MM.1S (cell line): ENCODE measurements around the gene CNNM1.

Source experiments
- DNase-seq: peaks from one replicate; pipeline ENCODE4 v3.0.0-alpha.2; 2015
- H2AFZ ChIP-seq: fragments of 300-600 bp; sonication (generic); 2 replicates; pipeline ENCODE4 v1.6.0; 2016; ENCODE audit warnings: antibody characterized with exemption, low read length
- H3F3A ChIP-seq: fragments of 300-600 bp; sonication (generic); 2 replicates; pipeline ENCODE4 v1.6.1; 2016; ENCODE audit warnings: mild to moderate bottlenecking, antibody characterized with exemption, low read length, moderate library complexity, mixed read lengths; ENCODE audit not compliant: insufficient read depth
- H3K27ac ChIP-seq: fragments of 300-600 bp; sonication (generic); 2 replicates; pipeline ENCODE4 v1.5.1; 2016; ENCODE audit warnings: mild to moderate bottlenecking, low read length
- H3K27me3 ChIP-seq: fragments of 300-600 bp; sonication (generic); replicated peaks from 2 replicates; pipeline ENCODE4 v1.6.0; 2016; ENCODE audit warnings: low read length; ENCODE audit not compliant: insufficient read depth
- H3K36me3 ChIP-seq: fragments of 300-600 bp; sonication (generic); replicated peaks from 2 replicates; pipeline ENCODE4 v1.6.1; 2016; ENCODE audit warnings: mild to moderate bottlenecking, low read length, mixed read lengths; ENCODE audit not compliant: insufficient read depth
- H3K4me1 ChIP-seq: fragments of 300-600 bp; sonication (generic); 2 replicates; pipeline ENCODE4 v1.6.1; 2016; ENCODE audit warnings: low read length, mixed read lengths
- H3K4me2 ChIP-seq: fragments of 300-600 bp; sonication (generic); 2 replicates; pipeline ENCODE4 v1.6.0; 2016; ENCODE audit warnings: low read depth, low read length
- H3K4me3 ChIP-seq: fragments of 300-600 bp; sonication (generic); 2 replicates; pipeline ENCODE4 v1.5.1; 2016; ENCODE audit warnings: low read length, mixed read lengths
- H3K79me2 ChIP-seq: fragments of 300-600 bp; sonication (generic); 2 replicates; pipeline ENCODE4 v1.6.1; 2016; ENCODE audit warnings: mixed run types, low read length, mixed read lengths
- H3K9ac ChIP-seq: fragments of 300-600 bp; sonication (generic); 2 replicates; pipeline ENCODE4 v1.6.1; 2016; ENCODE audit warnings: low read length, mixed read lengths
- H3K9me2 ChIP-seq: fragments of 300-600 bp; sonication (generic); replicated peaks from 2 replicates; pipeline ENCODE4 v1.6.1; 2016; ENCODE audit warnings: mild to moderate bottlenecking, low read length, mixed read lengths; ENCODE audit not compliant: insufficient read depth
- H3K9me3 ChIP-seq: fragments of 300-600 bp; sonication (generic); replicated peaks from 2 replicates; pipeline ENCODE4 v1.6.1; 2016; ENCODE audit warnings: mild to moderate bottlenecking, low read length, mixed read lengths; ENCODE audit not compliant: insufficient read depth
- H4K20me1 ChIP-seq: fragments of 300-600 bp; sonication (generic); 2 replicates; pipeline ENCODE4 v1.6.1; 2016; ENCODE audit warnings: mild to moderate bottlenecking, low read length, moderate library complexity, mixed read lengths; ENCODE audit not compliant: insufficient read depth
- CTCF ChIP-seq: fragments of 300-600 bp; sonication (generic); IDR thresholded peaks from 2 replicates; pipeline ENCODE4 v1.5.1; 2016; ENCODE audit warnings: antibody characterized with exemption, low read length, mixed read lengths
- EZH2 ChIP-seq: fragments of 300-600 bp; sonication (generic); optimal IDR thresholded peaks from 2 replicates; pipeline ENCODE3; 2017; ENCODE audit warnings: low read depth, mild to moderate bottlenecking, antibody characterized with exemption, low read length, mixed read lengths
- EZH2phosphoT487 ChIP-seq: fragments of 300-600 bp; sonication (generic); IDR thresholded peaks from 2 replicates; pipeline ENCODE4 v1.6.1; 2018; ENCODE audit warnings: antibody characterized with exemption, low read length

The CNNM1 gene

GRCh38 chr10:99318475-99318874 is 10.7 kb upstream of the CNNM1 start:
- H3K27me3 ChIP-seq, result no peaks in the 10 kb centered on the region
- no peaks in the 10 kb centered on the region for H3F3A ChIP-seq
- TF ChIP-seq CTCF (no peak), EZH2phosphoT487 (no peak), EZH2 (no peak)
- H3K36me3 ChIP-seq, result no peaks in the 10 kb centered on the region
- H3K9me2 ChIP-seq, result no peaks in the 10 kb centered on the region
- no peak overlapping the region for H2AFZ ChIP-seq
- no peaks in the 10 kb centered on the region for H4K20me1 ChIP-seq
- no peak overlapping the region for H3K27ac ChIP-seq
- no peak overlapping the region for H3K9ac ChIP-seq
- H3K79me2 ChIP-seq, result no peaks in the 10 kb centered on the region
- H3K4me2 ChIP-seq, result no peak overlapping the region
- H3K4me1 ChIP-seq, result no peaks in the 10 kb centered on the region
- DNase-seq, result no peak
- H3K9me3 ChIP-seq, result no peaks in the 10 kb centered on the region
- H3K4me3 ChIP-seq, result no peak overlapping the region

GRCh38 chr10:99325281-99325680 is 3.9 kb upstream of the CNNM1 start:
- Histone ChIP-seq H3F3A (no peaks in the 10 kb centered on the region), H3K4me2 (no peak overlapping the region), H3K27ac (no peak overlapping the region), H3K9me3 (no peaks in the 10 kb centered on the region), H3K27me3 (no peaks in the 10 kb centered on the region), H3K9ac (no peak overlapping the region), H3K79me2 (no peaks in the 10 kb centered on the region), H3K4me1 (no peaks in the 10 kb centered on the region), H2AFZ (no peak overlapping the region), H4K20me1 (no peaks in the 10 kb centered on the region), H3K9me2 (no peaks in the 10 kb centered on the region), H3K4me3 (no peak overlapping the region), H3K36me3 (no peaks in the 10 kb centered on the region)
- TF ChIP-seq EZH2phosphoT487, result no peak
- TF ChIP-seq CTCF, result no peak
- TF ChIP-seq EZH2, result no peak
- no peak for DNase-seq

GRCh38 chr10:99326871-99327270 is 2.3 kb upstream of the CNNM1 start:
- Histone ChIP-seq H3K9me2 (no peaks in the 10 kb centered on the region), H3K9me3 (no peaks in the 10 kb centered on the region), H3K36me3 (no peaks in the 10 kb centered on the region), H3K79me2 (no peaks in the 10 kb centered on the region), H2AFZ (no peak overlapping the region), H3K27ac (no peak overlapping the region), H3K4me2 (no peak overlapping the region), H3F3A (no peaks in the 10 kb centered on the region), H3K4me3 (no peak overlapping the region), H3K9ac (no peak overlapping the region), H4K20me1 (no peaks in the 10 kb centered on the region), H3K4me1 (no peaks in the 10 kb centered on the region), H3K27me3 (no peaks in the 10 kb centered on the region)
- no peak for TF ChIP-seq CTCF
- no peak for TF ChIP-seq EZH2phosphoT487
- no peak for TF ChIP-seq EZH2
- no peak for DNase-seq
